ENCODE measurements around the gene THSD7B. TPM values are rescaled to one million over a fixed set of nuclear protein-coding genes. Genes with fewer than 3 reads are reported as not detected.

Gene THSD7B
- total RNA-seq, 1 donor from 2014 or later = 1.2 TPM

DNA sequence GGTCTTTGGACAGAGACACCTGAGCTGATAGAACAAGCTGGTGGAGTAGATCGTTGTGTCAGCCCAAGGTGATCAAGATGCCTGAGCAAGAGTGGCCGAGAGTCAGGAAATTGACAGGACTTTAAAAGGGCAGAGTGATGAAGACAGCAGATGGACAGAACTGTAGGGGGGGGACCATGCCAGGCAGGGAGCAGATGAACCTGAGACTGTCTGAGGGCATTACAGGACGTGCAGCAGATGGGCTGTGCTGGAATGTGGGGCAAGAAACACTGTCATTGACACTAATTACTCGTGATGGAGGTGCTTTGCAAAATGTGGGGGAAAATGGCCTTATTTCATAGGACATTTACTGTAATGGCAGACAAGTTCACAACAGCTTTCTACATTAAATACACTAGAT lies 225.0 kb downstream of the THSD7B start:
- Mint-ChIP-seq H3K4me1 (no peaks in the 10 kb centered on the region), H3K9me3 (no peaks in the 10 kb centered on the region), H3K36me3 (no peaks in the 10 kb centered on the region), H3K27me3 (ENCODE audit: insufficient read depth, low read depth) (no peaks in the 10 kb centered on the region), H3K4me3 (no peak overlapping the region), H3K27ac (no peak overlapping the region)
- DNase-seq (ENCODE audit: low spot score) = no peak
- Histone ChIP-seq H3K4me3 (no peak overlapping the region), H3K9ac (no peak overlapping the region), H3K9me3 (ENCODE audit: low read depth) (no peaks in the 10 kb centered on the region), H3K4me2 (no peak overlapping the region), H3K4me1 (no peaks in the 10 kb centered on the region), H3F3A (ENCODE audit: low read depth) (no peaks in the 10 kb centered on the region), H2AFZ (replicated peaks) (no peak overlapping the region), H3K27ac (no peak overlapping the region), H3K27me3 (no peaks in the 10 kb centered on the region), H4K20me1 (ENCODE audit: low read depth) (no peaks in the 10 kb centered on the region), H3K36me3 (no peaks in the 10 kb centered on the region), H3K79me2 (ENCODE audit: low read depth) (no peaks in the 10 kb centered on the region)
- TF ChIP-seq, protein P1, sequence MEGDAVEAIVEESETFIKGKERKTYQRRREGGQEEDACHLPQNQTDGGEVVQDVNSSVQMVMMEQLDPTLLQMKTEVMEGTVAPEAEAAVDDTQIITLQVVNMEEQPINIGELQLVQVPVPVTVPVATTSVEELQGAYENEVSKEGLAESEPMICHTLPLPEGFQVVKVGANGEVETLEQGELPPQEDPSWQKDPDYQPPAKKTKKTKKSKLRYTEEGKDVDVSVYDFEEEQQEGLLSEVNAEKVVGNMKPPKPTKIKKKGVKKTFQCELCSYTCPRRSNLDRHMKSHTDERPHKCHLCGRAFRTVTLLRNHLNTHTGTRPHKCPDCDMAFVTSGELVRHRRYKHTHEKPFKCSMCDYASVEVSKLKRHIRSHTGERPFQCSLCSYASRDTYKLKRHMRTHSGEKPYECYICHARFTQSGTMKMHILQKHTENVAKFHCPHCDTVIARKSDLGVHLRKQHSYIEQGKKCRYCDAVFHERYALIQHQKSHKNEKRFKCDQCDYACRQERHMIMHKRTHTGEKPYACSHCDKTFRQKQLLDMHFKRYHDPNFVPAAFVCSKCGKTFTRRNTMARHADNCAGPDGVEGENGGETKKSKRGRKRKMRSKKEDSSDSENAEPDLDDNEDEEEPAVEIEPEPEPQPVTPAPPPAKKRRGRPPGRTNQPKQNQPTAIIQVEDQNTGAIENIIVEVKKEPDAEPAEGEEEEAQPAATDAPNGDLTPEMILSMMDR (IDR thresholded peaks at IDR 0.05) = no peak
- TF ChIP-seq EZH2 (IDR thresholded peaks at IDR 0.05) = no peak
- TF ChIP-seq EZH2phosphoT487 (IDR thresholded peaks at IDR 0.05) = no peak

DNA sequence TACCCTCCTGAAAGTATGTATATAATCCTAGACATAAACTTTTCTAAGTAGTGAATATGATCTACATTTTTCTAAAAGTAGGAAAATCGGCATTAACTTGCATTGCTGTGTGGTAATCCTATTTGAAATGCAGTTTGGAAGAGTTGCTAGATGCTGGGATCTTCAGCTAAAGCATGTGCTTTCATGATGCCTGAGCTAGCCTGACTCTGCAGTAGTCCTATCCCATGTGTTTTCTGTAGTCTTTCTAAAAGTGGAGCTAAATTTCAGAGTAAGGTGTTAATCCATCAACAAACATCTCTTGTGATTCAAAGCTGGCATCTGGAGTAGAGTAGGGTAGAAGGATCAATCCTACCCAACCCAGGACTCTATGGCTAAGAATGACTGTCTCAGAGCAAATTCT lies 229.4 kb downstream of the THSD7B start:
- DNase-seq (ENCODE audit: low spot score) = no peak
- no peaks in the 10 kb centered on the region for H4K20me1 ChIP-seq (ENCODE audit: low read depth)
- H3K27me3 ChIP-seq = no peaks in the 10 kb centered on the region
- no peak overlapping the region for H3K27ac ChIP-seq
- TF ChIP-seq EZH2phosphoT487 (IDR thresholded peaks at IDR 0.05) (no peak), EZH2 (IDR thresholded peaks at IDR 0.05) (no peak)
- TF ChIP-seq, protein P1 (IDR thresholded peaks at IDR 0.05) = no peak
- Mint-ChIP-seq H3K4me3 (no peak overlapping the region), H3K27ac (no peak overlapping the region), H3K36me3 (no peaks in the 10 kb centered on the region), H3K9me3 (no peaks in the 10 kb centered on the region), H3K27me3 (ENCODE audit: insufficient read depth, low read depth) (peaks cover 2% of the 10 kb centered on the region), H3K4me1 (no peaks in the 10 kb centered on the region)
- no peaks in the 10 kb centered on the region for H3K36me3 ChIP-seq
- H3K4me3 ChIP-seq = no peak overlapping the region
- H3F3A ChIP-seq (ENCODE audit: low read depth) = no peaks in the 10 kb centered on the region
- no peak overlapping the region for H3K9ac ChIP-seq
- no peak overlapping the region for H3K4me2 ChIP-seq
- H3K4me1 ChIP-seq = no peaks in the 10 kb centered on the region
- no peaks in the 10 kb centered on the region for H3K9me3 ChIP-seq (ENCODE audit: low read depth)
- no peak overlapping the region for H2AFZ ChIP-seq (replicated peaks)
- no peaks in the 10 kb centered on the region for H3K79me2 ChIP-seq (ENCODE audit: low read depth)

DNA sequence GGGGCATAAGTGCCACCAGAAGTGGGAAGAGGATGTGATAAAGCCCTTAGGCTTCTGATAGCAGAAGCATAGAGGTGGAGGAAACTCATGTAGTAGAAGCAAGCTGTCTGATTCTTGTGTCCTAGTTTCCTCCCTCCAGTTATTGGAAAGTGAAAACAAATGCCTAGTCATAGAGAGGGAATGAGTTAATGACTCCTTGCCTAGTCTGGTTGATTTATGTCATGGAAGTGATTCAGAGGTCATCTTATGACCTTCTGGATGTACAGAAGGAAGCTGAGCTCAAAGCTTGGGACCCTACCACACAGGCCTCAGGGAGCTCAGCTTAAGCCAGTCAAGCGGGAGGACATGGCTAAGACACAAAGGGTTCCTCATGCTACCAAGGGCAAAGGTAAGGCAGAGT lies 232.2 kb downstream of the THSD7B start:
- Histone ChIP-seq H3K27me3 (no peaks in the 10 kb centered on the region), H3K4me2 (no peak overlapping the region), H3K4me1 (no peaks in the 10 kb centered on the region), H3F3A (ENCODE audit: low read depth) (no peaks in the 10 kb centered on the region), H3K79me2 (ENCODE audit: low read depth) (no peaks in the 10 kb centered on the region), H3K27ac (no peak overlapping the region), H3K36me3 (no peaks in the 10 kb centered on the region), H3K9me3 (ENCODE audit: low read depth) (no peaks in the 10 kb centered on the region), H3K9ac (no peak overlapping the region), H4K20me1 (ENCODE audit: low read depth) (no peaks in the 10 kb centered on the region), H3K4me3 (no peak overlapping the region), H2AFZ (replicated peaks) (no peak overlapping the region)
- TF ChIP-seq EZH2 (IDR thresholded peaks at IDR 0.05) (no peak), EZH2phosphoT487 (IDR thresholded peaks at IDR 0.05) (no peak)
- TF ChIP-seq, protein P1 (IDR thresholded peaks at IDR 0.05) = no peak
- Mint-ChIP-seq H3K4me3 (no peak overlapping the region), H3K4me1 (no peaks in the 10 kb centered on the region), H3K27me3 (ENCODE audit: insufficient read depth, low read depth) (peaks cover 2% of the 10 kb centered on the region), H3K27ac (no peak overlapping the region), H3K36me3 (no peaks in the 10 kb centered on the region), H3K9me3 (no peaks in the 10 kb centered on the region)
- no peak for DNase-seq (ENCODE audit: low spot score)

Measured in neural progenitor cell (in vitro differentiated cells).